GM12872 (cell line): ENCODE results near the gene LYPLA2.

Experiments
- TF ChIP-seq, protein P1 (sequence below): IDR thresholded peaks from 3 replicates; pipeline ENCODE4 v1.5.1; 2011; ENCODE audit warnings: low read depth, mild to moderate bottlenecking, low read length, moderate library complexity; ENCODE audit not compliant: insufficient read depth

Gene LYPLA2

DNA sequence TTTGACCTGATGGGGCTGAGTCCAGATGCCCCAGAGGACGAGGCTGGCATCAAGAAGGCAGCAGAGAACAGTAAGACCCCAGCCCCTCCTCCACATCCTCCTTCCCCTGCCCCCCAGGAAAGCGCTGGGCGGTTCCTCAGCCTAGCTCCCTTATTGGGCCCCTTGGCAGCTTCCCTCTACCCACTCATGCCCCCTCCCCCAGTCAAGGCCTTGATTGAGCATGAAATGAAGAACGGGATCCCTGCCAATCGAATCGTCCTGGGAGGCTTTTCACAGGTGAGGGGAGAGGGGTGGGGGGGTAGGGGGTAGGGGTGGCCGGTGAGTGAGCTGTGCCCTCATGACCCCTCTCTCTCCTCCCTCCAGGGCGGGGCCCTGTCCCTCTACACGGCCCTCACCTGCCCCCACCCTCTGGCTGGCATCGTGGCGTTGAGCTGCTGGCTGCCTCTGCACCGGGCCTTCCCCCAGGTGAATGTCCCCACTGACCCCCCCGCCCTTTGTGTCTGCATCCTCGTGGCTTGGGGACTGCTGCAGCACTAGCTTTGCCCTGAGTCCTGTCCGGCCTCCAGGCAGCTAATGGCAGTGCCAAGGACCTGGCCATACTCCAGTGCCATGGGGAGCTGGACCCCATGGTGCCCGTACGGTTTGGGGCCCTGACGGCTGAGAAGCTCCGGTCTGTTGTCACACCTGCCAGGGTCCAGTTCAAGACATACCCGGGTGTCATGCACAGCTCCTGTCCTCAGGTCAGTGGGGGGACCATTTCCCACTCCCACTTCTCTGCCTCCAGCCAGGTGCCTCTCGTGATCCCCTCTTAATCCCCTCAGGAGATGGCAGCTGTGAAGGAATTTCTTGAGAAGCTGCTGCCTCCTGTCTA lies 3.2 kb downstream of the LYPLA2 start:
- TF ChIP-seq, protein P1, sequence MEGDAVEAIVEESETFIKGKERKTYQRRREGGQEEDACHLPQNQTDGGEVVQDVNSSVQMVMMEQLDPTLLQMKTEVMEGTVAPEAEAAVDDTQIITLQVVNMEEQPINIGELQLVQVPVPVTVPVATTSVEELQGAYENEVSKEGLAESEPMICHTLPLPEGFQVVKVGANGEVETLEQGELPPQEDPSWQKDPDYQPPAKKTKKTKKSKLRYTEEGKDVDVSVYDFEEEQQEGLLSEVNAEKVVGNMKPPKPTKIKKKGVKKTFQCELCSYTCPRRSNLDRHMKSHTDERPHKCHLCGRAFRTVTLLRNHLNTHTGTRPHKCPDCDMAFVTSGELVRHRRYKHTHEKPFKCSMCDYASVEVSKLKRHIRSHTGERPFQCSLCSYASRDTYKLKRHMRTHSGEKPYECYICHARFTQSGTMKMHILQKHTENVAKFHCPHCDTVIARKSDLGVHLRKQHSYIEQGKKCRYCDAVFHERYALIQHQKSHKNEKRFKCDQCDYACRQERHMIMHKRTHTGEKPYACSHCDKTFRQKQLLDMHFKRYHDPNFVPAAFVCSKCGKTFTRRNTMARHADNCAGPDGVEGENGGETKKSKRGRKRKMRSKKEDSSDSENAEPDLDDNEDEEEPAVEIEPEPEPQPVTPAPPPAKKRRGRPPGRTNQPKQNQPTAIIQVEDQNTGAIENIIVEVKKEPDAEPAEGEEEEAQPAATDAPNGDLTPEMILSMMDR: no peak

DNA sequence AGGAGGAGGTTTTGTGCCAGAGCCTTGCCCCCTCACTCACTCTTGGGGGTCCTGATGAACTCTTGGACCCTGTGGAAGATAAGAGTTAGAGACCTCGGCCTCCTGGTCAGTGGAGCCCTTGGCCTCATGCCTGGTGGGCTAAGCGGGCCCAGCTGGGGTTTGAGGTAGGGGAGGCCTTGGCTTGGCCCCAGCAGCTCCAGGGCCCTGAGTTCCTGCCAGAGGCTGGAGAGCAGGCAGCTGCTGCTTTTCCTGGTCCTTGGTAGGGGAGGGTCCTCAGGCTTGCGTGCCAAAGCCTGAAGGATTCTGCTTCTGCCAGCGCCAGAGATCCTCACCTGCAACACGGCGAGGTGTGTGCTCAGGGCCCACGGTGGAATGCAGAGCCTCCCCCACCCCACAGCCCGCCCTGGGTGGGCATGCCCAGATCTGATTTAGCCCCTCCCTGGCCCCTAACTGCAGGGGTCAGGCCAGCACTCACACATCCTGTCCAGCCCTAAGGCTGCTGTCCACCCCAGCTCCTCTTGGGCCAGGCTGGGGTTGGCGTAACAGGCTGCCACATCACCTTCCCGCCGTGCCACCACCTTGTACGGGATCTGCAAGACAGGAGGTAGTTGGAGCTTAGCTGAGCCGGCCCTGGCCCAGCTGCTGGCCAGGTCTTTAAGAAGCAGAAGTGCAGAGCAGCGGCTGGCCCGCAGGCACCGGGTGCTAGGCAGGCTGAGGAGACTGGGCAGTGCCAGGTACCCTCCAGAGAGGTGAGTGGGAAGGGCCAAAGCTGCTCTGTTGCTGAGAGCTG lies 4.9 kb downstream of the LYPLA2 start:
- TF ChIP-seq, protein P1: no peak

DNA sequence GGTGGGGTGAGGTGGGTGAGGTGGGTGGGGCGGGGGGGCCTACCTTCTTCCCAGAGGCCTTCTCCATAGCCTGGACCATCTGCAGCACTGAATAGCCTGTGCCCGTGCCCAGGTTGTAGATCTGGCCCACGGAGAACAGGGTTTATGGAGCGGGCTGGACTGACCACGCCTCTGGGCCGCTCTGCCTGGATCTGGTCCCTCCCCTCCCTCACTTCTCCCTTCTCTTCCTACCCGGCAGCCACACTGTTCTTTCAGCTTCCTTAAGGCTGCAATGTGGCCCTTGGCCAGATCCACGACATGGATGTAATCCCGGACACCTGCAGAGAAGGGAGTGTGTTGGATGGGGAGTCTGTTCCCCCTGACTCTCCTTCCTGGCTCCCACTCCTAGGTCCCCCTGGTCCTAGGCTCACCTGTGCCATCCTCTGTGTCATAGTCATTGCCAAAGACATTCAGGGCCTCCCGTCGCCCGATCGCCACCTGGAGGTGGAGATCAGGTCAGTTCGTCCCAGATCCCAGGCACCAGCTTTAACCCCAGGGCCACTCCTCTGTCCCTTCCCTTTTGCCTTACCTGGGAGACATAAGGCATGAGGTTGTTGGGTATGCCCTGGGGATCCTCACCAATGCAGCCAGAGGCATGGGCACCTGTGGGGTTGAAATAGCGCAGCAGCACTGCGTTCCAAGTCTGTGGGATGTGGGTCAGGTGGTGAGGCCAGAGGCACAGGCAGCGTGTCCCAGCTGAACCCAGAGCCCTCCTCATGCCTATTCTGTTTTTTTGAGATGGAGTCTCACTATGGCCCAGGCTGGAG lies 5.7 kb downstream of the LYPLA2 start:
- TF ChIP-seq, protein P1: no peak

DNA sequence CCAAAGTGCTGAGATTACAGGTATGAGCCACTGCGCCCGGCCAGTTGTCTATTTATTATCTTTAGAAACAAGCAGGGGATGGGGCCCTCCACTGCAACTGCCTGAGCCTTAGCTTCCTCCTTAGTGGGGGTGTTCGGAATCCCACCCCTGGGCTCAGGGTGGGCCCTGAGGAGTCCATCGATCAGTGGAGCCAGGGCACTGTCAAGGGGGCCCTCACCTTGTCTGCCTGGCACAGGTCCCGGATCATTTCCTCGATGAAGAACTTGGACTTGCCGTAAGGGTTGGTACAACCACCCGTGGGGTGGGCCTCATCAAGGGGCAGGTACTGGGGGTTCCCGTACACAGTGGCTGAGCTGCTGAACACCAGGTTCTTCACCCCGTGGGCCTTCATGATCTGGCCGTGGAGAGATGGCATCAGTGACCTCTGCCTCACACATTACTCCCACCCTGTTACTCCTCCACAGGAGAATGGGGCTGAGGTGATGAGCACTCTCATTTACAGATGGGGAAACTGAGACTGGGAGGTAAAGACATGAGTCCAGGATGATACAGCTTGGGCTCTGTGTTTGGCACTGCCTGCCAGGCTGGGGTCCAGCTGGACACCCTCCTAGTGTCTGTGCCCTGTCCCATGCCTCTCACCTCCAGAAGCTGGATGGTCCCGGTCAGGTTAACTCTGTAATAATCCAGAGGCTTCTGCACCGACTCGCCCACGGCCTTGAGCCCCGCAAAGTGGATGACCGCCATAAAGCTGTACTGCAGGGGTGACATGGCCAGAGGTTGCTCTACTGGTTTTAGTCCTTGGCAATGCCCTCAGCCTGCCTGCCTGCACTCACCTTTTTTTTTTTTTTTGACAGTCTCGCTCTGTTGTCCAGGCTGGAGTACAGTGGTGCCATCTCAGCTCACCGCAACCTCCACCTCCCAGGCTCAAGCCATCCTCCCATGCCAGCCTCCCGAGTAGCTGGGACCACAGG lies 6.8 kb downstream of the LYPLA2 start:
- TF ChIP-seq, protein P1: no peak

DNA sequence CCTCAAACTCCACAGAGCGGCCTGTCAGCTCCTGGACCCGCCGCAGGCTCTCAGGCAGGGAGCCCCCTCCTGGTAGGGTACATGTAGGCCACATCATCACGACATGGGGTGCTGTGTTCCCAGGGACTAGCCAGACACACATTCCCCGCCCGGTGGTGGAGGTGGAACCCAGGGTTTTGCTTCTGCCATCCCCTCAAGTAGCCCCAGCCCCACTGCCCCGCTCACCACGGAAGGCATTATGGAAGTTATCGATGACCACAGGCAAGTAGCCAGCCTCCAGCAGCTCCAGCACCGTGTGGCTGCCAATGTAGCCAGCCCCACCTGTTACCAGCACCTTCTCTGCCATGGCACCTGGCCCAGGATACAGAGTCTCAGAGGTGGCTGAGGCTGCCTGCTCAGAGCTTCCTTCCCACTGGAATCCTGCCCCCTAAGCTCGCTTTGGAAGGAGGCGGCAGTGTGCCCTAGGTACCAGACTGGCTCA lies 7.8 kb downstream of the LYPLA2 start:
- TF ChIP-seq, protein P1: no peak

DNA sequence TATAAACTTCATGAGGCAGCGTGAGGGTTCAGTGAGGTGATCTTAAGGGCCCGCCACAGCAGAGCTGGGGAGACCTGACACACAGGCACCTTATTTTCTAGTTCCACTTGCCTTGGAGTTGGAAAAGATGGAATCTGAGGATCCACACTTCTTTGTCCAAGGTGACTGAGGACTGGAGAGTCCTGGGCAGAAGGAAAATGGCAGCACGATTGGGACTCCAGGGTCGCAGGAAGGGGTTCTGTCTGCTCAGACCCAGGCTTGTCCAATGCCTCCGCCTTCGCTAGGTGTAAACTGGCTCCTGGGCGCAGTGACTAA lies 8.3 kb downstream of the LYPLA2 start:
- TF ChIP-seq, protein P1: no peak
